Stimulated activated CD8-positive, alpha-beta memory T cell treated with anti-CD3 and anti-CD28 coated beads, Interleukin-15, amount 100 ng/mL, for 24 hours (primary cell): ENCODE results near the gene GLI1.
"Not testable (repeated sequence)": the region's sequence is repeated elsewhere in the genome, so short reads cannot be mapped to it uniquely, and the experiment has no call there.

Source experiments
- DNase-seq: peaks from one replicate; pipeline ENCODE4 v3.0.0-alpha.2; 2020; ENCODE audit warnings: low read depth

The GLI1 gene

DNA sequence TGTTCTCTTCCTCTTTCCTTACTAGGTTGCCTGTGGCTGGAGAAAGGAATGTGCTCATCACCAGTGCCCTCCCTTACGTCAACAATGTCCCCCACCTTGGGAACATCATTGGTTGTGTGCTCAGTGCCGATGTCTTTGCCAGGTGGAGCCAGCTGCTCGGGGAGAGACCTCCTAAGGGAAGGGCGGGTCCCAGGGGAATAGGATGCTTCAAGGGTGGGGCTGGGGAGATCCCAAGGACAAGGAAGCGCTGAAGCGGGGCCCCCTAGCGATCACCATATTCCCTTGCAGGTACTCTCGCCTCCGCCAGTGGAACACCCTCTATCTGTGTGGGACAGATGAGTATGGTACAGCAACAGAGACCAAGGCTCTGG lies 38.5 kb downstream of the GLI1 start:
- DNase-seq, result no peak

GRCh38 chr12:57498571-57498970 lies 39.0 kb downstream of the GLI1 start:
- DNase-seq, result no peak

GRCh38 chr12:57500213-57500612 lies 40.6 kb downstream of the GLI1 start:
- no peak for DNase-seq

DNA sequence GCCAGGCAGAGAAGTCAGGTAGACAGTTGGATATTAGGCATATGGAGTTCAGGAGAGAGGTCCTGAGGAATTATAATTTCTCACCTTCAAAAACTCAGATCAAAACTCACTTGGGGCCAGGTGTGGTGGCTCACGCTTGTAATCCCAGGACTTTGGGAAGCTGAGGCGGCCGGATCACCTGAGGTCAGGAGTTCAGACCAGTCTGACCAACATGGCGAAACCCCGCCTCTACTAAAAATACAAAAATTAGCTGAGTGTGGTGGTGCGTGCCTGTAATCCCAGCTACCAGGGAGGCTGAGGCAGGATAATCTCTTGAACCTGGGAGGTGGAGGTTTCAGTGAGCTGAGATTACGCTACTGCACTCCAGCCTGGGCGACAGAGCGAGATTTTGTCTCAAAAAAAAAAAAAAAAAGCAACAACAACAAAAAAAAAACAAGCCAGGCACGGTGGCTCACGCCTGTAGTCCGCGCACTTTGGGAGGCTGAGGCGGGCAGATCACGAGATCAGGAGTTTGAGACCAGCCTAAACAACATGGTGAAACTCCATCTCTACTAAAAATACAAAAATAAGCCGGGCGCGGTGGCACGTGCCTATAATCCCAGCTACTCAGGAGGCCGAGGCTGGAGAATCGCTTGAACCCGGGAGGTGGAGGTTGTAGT lies 42.9 kb downstream of the GLI1 start:
- DNase-seq, result not testable (repeated sequence)

DNA sequence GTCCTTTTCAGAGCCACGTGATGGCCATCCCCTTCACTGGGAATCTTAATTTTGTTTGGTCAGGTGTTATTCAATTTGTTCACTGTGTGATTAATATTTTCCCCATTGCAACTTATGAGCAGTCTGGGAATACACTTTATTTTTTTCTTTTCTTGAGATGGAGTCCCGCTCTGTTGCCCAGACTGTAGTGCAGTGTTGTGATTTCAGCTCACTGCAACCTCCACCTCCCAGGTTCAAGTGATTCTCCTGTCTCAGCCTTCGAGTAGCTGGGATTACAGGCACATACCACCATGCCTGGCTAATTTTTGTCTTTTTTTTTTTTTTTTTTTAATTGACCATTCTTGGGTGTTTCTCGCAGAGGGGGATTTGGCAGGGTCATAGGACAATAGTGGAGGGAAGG lies 47.0 kb downstream of the GLI1 start:
- DNase-seq, result not testable (repeated sequence)

GRCh38 chr12:57507796-57508195 lies 48.2 kb downstream of the GLI1 start:
- not testable (repeated sequence) for DNase-seq

DNA sequence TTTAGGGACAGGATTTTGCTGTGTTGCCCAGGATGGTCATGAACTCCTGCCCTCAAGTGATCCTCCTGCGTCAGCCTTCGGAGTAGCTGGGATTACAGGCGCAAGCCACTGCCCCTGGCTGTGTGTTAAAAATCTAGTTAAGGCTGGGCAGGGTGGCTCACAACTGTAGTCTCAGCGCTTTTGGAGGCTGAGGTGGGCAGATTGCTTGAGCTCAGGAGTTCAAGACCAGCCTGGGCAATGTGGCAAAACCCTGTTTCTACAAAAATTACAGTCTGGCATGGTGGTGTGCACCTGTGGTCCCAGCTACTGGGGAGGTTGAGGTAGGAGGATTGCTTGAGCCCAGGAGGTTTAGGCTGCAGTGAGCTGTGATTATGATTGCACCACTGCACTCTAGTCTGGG lies 51.6 kb downstream of the GLI1 start:
- DNase-seq, result no peak

DNA sequence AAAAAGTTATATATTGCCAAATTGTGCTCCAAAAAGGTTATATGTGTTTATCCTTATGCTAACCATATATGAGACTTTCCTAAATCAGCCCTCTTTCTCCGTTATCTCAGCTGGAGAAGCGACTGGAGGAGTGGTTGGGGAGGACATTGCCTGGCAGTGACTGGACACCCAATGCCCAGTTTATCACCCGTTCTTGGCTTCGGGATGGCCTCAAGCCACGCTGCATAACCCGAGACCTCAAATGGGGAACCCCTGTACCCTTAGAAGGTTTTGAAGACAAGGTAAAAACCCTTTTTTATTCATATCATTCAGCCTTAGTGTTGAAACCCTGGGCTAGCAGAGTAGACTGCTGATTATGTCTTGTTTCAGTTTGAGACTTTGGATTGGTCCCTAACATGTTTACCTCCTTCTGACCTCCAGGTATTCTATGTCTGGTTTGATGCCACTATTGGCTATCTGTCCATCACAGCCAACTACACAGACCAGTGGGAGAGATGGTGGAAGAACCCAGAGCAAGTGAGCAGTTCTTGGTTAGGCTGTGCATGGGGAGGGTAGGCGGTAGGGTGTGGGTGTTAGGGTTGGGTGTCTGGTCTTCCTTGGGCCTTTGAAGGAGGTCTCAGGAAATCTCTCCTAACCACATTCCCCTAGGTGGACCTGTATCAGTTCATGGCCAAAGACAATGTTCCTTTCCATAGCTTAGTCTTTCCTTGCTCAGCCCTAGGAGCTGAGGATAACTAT lies 52.2 kb downstream of the GLI1 start:
- DNase-seq, result no peak

GRCh38 chr12:57512665-57513064 lies 53.1 kb downstream of the GLI1 start:
- no peak for DNase-seq

DNA sequence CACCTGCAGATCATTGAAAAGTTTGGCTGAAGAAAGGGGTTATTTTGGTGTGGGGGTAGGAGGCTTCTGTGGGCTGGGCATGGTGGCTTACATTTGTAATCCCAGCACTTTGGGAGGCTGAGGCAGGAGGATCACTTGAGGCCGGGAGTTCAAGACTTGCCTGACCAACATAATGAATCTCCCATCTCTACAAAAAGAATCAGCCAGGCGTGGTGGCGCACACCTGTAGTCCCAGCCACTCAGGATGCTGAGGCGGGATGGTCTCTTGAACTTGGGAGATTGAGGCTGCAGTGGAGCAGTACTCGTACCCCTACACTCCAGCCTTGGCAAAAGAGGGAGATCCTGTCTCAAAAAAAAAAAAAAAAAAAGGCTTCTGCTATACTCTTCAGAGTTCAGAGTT lies 53.7 kb downstream of the GLI1 start:
- no peak for DNase-seq

GRCh38 chr12:57513677-57514076 lies 54.1 kb downstream of the GLI1 start:
- not testable (repeated sequence) for DNase-seq

- DNase-seq, result not testable (repeated sequence)
These were observed 54.7 kb downstream of the GLI1 start for GRCh38 chr12:57514246-57514645.

- DNase-seq, result no peak
These were observed 55.3 kb downstream of the GLI1 start for GRCh38 chr12:57514720-57515407.

DNA sequence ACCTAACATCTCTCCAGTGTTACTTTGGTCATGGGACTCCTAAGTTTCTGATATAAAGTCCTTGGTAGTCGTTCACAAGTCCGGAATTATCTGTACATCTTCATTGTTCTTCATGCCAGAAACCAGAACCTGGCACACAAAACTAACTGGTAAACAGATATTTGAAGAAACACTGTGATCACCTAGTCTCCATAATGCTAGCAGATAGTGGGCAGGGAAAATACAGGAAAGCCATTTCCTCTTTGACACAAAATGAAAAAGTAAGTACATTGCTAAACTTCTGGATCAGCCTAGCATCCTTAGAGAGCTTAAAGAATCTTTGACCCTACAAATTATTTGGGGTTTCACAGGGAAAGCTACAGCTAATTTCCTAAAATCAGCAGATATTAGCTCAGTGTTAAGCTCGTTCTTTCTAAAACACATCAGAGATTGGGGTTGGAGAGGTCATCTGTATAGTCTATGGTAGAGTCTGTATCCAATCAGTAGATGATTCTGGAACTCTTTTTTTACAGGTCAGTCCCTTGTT lies 55.9 kb downstream of the GLI1 start:
- no peak for DNase-seq

GRCh38 chr12:57515934-57516541 lies 56.5 kb downstream of the GLI1 start:
- DNase-seq, result no peak

- no peak for DNase-seq
These were observed 57.1 kb downstream of the GLI1 start for GRCh38 chr12:57516617-57517153.

DNA sequence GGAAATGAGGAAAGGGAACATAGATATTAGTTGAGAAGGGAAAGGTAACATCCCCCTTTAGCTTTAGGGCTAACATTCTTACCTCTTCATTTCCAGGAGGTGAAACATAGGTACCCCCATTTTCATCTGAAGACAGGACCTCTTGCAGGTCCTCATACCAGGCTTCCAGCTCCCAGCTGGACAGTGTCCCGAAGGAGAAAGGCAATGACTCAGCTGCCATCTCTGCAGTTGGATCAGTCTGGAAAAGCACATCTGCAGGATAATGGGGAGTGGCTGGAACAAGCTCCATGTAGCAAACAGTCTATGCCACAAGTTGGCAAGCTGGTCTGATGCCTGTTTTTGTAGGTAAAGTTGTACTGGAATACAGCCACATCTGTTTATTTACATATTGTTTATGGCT lies 57.6 kb downstream of the GLI1 start:
- DNase-seq, result no peak

GRCh38 chr12:57517718-57518117 lies 58.1 kb downstream of the GLI1 start:
- not testable (repeated sequence) for DNase-seq

GRCh38 chr12:57518176-57518919 lies 58.8 kb downstream of the GLI1 start:
- no peak for DNase-seq

- no peak for DNase-seq
These were observed 59.6 kb downstream of the GLI1 start for GRCh38 chr12:57518920-57519795.

DNA sequence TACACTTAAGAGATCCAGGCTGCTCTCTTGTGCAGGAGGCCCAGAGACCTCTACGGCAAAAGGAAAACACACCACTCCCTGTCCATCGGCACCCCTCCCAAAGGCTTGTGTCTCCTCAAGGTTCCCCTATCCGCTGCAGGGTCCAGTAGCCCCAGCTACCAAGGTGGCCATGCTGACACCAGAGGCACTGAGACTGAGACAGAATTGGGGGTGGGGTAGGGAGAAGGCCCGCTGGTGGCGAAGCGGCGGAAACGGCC lies 60.1 kb downstream of the GLI1 start:
- no peak for DNase-seq
